ENCODE measurements around the gene IRF2BPL.
"Not testable (repeated sequence)": the region's sequence is repeated elsewhere in the genome, so short reads cannot be mapped to it uniquely, and the experiment has no call there.

The IRF2BPL gene

DNA sequence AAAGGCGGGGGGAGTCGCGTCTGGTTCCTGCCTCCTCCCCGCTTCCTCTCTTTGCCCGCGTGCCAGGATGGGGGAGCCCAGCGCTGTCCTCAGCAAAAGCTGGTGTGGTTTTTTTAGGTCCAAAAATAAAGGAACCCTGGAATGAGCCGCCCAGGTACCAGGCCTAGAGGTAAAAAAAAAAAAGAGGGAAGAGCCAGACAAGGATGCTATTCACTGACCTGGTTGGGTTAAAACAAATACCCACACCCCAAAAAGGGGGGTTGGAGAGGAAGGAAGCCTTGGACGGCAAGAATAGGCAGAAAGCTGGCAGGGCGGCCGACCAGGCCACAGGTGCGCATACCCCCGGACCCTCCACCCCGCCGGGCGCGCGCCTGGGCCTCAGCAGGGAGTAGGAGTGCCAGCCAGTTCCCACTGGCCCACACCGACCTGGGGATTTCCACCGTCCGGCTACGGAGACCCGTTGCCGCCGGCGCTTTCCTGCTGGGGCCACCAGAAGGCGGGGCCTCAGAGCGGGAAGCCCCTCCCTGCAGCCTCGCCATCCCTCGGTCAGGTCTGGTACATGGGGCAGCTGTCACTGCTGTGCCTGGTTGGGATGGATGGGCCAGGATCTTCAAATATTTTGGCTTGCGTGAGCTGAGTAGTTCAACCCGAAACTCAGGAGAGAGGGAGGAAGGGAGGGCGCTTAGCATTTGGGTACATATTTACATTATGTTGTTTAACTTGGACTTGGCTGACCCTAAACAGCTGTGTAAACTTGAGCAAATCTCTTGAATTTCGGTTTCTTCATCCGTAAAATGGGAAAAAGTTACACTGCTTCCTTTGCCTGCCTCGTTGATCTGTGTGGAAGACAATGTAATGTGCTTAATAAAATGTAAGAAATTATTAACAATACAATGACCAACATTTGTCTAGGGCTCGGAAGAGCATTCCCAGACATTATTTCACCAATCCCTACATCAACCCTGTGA lies 5.4 kb upstream of the IRF2BPL start:
- DNase-seq (ENCODE audit: low spot score): peak; percentile 83

DNA sequence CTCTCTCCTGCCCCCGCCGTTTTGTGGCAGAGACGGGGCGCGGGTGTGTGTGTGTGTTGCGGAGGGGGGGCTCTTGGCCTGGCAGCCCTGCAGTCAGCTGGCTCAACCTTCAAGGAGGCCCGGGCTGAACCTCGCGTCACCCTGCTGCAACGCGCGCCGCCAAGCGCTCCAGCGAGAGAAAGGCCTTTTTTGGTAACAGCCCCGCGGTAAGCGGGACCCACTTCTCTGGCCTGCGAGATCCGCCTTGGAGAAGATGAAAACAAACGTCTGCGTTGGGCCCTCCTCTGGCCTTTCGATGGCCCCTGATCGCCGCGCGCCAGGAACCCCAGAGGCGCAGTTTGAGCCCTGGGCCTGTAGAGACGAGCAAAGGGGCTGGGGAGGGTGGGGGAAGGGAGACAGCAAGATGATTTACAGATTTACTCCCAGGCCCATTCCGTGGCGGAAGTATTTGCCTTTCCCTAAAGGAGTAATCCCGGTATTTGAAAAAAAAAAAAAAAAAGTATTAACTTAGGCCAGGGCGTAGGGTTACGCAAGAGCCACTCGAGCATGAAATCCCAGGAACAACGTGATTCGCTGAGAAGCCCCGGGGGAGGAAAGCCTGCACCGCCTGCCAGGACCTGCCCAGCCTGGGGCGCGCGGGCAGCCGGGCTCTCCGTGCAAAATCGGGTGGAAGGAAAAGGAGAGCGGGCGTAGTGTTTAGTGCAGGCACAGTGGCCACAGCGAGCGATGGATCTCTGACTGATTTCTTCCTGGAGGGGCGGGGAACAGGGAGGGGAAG lies 4.5 kb upstream of the IRF2BPL start:
- peak; percentile 75 for DNase-seq (ENCODE audit: low spot score)

DNA sequence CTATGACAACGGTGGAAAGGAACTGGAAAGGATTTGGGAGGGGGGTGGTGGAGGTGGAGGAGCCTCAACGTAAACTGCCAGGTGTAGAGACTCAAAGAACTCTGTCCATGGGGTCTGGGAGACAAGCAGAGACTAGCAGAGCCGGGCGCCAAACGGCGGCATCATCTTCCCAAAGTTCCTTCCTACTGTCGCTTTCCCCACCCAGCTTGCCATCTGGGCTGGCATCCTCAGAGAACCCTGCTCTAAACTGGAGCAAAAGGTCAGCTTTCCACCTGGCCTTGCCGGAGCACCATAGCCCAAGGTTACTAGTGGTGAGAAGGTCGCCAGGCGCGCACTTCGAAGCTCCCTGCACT lies 4.0 kb upstream of the IRF2BPL start:
- DNase-seq (ENCODE audit: low spot score): no peak

DNA sequence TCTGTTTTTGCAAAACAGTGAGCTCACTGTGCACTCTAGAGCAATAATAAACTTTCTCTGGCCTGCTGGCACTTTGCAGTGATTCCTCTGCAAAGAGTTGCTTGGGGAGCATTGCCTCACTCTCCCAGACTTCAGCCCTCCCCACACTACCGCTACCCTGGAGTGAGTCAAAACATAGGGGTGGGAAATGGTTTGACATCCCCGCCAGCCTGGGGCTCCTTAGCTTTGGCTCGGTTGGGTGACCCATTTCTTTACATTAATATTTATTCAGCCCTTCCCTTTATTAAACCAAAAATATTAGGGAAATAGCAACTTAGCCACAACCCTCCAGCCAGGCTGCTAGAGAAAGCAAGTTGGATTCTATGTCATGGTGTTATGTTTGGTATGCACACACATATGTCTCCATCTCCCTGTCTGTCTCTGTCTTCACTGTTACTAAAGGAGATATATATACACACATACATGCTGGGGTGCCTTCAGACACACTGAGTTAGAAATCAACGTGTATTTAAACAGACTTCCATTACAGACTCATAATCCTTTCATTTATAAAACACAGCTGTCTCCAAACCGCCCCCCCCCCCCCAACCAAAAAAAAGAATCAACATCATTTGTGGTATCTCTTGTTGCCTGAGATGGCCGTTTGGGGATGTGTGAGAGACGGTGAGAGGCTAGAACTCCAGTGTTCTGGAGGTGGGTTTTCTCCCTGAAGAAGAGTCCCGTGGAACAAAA lies 3.4 kb upstream of the IRF2BPL start:
- DNase-seq (ENCODE audit: low spot score): no peak

GRCh38 chr14:77027538-77028383 lies 747 bp downstream of the IRF2BPL start:
- DNase-seq (ENCODE audit: low spot score): peak; percentile 45

DNA sequence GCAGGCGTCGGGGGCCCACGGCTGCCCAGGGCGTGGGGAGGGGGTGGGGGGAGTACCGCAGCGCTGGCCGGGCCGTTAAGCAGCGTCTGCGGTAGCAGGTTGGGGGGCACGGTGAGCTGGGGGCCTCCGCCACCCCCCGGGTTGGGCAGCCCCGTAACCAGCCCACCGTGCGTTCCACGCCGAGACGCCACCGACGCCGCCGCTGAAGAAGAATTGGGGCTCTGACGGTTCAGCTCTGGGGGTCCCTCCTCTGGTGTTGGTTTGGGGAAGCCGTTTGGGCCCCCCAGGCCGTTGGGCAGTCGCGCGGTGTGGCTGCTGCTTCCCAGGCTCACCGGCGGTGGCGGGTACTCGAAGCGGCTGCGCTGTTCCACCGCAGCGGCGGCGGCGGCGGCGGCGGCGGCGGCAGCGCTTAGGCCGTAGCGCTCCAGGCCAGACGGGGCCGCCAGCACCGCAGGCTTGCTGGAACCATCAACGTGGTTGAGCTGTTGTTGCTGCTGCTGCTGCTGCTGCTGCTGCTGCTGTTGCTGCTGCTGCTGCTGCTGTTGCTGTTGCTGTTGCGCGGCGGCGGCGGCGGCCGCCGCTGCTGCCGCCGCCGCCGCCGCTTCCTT lies 1.5 kb downstream of the IRF2BPL start:
- no peak for DNase-seq (ENCODE audit: low spot score)

- no peak for DNase-seq (ENCODE audit: low spot score)
These were observed 2.2 kb downstream of the IRF2BPL start for GRCh38 chr14:77026166-77026929.

DNA sequence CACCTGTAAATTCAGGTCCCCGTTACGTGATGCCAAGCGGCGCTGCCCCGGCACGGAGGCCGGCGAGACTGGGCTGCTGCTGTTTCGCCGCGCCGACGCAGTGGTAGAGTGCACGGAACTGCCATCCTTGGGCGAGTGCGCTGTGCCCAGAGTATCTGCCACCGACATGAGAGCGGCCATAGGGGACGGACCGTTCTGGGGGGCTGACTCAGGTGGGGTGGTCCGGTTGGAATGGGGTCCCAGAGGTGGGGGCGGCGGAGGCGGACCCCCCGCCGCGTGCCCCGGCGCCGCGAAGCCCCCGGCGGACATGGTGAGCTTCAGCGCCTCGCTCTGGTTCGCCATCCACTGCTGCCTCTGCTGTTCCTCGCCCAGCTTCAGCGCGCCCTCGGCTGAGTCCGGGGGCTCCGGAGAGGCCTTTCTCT lies 2.8 kb downstream of the IRF2BPL start:
- no peak for DNase-seq (ENCODE audit: low spot score)

GRCh38 chr14:77024171-77024691 lies 4.3 kb downstream of the IRF2BPL start:
- peak; percentile 78 for DNase-seq (ENCODE audit: low spot score)

DNA sequence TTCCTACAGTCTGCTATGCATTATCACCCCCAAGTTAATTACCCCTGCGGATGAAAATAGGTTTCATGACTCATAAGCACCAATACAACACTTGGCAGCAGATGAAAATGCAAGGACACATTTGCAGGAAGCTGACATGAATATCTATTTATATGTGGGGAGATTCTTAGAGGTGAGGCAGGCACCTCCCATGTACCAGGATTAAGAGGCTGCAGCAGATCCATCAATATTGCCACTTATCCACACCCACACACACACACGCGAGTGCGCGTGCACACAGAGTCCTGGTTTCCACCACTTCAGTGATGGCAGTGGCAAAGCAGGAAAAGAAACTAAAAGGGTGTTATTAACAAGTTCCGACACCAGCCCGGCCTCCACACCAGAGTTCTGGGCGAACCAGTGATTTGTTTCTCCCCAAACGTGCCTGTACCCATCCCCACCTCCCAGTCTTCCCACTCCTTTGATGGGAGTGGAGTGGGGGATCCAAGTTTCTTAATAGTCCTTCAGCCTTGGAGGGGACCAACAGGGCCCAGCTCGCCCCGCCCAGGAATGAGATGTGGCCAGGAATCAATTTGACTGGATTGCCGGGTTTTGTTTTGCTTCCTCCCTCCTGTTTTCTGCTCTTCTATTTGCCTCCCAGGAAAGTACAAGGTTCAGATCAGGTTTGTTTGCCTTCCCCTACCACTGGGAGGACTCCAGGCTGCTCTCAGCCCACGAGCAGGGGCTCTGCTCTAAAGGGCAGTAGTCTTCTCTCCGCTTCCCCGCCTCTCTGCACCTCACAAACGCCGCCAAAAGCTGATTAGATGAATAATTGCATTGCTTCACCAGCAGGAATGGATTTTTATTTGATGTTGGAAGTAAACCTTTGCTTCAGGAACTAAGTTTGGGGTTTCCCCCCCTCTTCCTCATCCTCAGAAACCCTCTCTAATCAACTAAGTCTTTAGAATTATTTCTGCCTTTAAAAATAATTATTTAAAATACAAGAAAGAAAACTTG lies 5.2 kb downstream of the IRF2BPL start:
- DNase-seq (ENCODE audit: low spot score): no peak

DNA sequence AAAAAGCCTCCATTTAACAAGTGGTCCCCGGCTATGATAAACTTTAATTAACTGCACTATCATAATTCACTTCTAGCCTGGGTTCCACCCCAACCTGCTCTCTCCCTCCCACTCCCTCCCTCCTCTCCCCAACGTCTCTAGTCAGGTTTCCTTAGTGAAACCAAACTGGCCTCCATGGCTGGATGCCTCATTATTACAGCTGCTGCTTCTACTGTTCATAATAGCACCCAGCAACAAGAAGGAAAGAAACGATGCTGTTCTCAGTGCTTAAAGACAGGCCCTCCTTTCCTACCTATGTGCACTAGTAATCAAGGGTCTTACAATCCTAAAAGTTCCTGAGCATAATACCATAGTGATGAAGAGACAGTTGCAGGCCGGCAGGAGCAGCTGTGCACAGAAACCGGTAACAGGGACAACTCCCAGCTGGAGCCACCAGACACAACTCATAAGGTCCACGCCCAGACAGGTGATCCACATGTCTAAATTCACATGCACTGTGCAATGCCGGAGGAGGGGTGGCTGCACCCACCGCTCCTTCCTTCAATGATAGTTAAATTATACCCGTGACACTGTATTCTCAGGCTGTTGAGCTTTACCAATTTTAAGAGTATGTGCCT lies 6.2 kb downstream of the IRF2BPL start:
- no peak for DNase-seq (ENCODE audit: low spot score)

DNA sequence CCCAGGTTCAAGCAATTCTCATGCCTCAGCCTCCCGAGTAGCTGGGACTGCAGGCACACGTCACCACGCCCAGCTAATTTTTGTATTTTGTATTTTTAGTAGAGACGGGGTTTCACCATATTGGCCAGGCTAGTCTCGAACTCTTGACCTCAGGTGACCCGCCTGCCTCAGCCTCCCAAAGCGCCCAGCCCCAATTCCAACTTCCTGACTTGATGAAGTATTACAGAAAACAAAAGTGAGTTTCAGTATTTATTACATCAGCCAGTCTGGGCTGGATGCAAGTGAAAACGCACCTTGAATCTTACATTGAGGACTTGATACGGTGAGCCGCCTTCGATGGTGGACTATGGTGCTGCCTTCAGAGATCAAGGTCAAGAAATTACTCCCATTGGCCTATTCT lies 7.1 kb downstream of the IRF2BPL start:
- DNase-seq (ENCODE audit: low spot score): not testable (repeated sequence)

GRCh38 chr14:77018785-77019184 lies 9.7 kb downstream of the IRF2BPL start:
- DNase-seq (ENCODE audit: low spot score): no peak

DNA sequence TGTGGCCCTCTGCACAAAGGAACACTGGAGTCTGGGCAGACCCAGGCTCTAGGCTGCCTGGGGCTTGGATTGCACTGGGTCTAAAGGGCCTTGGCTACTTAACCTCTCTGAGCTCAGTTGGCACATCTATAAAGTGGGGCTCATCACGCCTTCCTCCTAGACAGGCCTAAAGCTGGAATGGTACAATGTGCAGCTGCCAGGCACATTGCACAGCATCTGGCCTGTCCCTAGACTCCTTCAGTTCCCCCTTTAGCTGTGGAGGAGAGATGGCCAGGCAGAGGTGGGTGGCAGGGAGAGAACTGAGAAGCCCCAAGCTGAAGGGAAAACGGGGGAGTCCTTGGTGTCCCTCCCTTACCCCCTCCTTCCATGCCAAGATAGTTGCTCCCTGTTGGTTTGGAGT lies 10.8 kb downstream of the IRF2BPL start:
- DNase-seq (ENCODE audit: low spot score): no peak

DNA sequence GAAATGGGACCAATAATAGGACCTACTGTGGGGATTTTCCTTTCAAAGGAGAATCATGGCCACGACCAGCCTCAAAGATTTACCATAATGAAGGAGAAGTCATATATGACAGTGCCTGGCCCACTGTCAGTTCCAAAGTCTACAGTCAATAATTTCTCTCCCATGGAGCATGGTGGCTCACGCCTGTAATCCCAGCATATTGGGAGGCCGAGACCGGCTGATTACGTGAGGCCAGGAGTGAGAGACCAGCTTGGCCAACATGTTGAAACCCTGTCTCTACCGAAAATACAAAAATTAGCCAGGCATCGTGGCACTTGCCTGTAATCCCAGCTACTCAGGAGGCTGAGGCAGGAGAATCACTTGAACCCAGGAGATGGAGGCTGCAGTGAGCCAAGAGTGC lies 13.8 kb downstream of the IRF2BPL start:
- DNase-seq (ENCODE audit: low spot score): no peak

DNA sequence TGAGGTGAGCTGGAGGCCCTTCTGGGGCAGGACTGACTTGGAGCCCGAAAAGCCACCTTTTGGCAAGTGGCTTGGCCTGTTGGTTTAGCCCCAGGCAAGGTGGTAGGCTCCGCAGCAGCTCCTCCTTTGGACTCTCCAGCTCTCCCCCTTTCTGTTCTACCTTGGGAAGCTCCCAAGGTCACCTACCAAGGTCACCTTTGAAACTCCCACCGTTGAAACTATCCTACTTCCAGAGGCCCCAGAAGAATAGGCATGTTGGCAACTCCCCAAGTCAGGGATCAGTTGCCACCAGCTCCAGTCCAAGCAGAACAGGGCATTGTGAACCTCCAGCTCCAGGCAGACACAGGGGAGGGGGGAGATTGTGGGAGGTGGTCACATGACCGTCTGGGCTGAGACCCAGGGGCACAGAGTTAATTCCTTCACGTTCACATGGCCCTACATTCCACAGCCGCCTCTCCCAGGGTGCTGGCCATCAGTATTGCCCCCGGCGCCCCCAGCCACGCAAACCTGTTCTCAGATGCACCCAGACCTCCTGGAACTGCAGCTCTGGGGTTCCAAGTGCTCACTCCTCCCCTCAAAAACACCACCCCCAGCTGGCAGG lies 14.4 kb downstream of the IRF2BPL start:
- peak; percentile 73 for DNase-seq (ENCODE audit: low spot score)

DNA sequence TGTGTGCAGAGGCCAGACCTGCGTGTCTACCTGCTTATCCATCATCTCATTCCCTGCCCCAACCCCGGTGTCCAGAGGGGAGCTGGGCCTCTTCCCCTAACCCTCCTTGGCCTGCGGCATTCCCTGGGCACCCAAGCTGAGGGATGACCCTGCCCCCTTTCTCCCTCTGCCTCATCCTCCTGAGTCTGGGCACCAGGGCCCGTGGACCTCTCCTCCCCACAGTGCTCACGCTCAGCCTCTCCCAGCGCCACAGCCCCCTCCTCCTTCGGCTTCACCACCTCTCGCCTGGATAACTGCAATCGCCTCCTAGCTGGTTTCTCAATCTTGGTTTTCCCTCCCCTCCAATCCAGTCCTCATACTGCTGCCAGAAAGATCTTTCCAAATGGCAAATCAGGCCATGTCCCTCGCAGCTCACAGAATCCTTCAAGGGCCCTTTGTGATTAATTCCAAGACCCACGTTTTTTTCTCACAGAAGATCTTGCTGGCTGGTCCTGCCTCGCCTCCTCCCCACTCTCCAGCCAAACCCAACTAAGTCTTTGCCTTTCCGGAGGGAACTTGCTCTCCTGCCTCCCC lies 16.2 kb downstream of the IRF2BPL start:
- no peak for DNase-seq (ENCODE audit: low spot score)

- DNase-seq (ENCODE audit: low spot score): no peak
These were observed 17.3 kb downstream of the IRF2BPL start for GRCh38 chr14:77011245-77011644.

Data from iPS-NIHi11 (cell line).